RPMI7951 (cell line): ENCODE data around the gene PCSK5. TPM values are rescaled to one million over a fixed set of nuclear protein-coding genes. Genes with fewer than 3 reads are reported as not detected.
"Not testable (repeated sequence)": the region's sequence is repeated elsewhere in the genome, so short reads cannot be mapped to it uniquely, and the experiment has no call there.

Experiments used
- DNase-seq: peaks from one replicate; pipeline ENCODE4 v3.0.0-alpha.2; 2012; ENCODE audit warnings: low read depth
- total RNA-seq: library from RNA; depleted of rRNA; stranded (reverse); fragments of >200 nt; shearing (Covaris generic); gene quantifications from 2 replicates; pipeline ENCODE4 v1.2.3, GENCODE V29; 2014

Gene PCSK5
- total RNA-seq, 1 experiment from 2014 or later, result 0.36 TPM

DNA sequence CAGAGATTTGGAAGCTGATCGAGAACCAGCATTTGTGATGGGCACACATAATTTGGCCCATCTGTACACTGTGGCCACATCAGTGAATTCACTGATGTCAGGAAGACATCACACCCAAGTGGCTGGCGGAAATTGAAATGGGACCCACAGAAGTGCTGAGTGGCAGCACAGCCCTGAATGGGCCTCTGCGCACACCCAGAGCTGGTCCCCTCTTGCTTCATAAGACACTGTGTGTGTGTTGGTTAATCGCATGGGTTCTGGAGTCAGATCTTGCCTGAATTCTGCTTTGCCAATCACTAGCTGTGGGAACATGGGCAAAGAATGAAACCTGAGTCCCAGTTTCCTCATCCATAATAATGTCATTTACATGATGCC lies 72.2 kb downstream of the PCSK5 start:
- DNase-seq, result no peak

DNA sequence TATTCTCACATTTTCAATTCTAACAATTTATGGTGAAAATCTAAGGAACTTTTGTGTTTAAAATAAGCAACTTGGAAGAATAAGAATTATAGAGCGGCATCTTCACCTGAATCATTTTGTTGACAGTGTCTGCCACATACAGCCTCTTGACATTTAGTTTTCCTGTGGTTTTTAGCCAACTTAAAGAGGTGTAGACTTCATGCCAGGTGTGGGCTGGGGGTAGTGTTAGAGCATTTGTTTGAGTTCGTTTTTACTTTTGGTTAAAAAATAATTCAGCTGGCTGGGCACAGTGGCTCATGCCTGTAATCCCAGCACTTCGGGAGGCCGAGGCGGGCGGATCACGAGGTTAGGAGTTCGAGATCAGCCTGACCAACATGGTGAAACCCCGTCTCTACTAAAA lies 72.8 kb downstream of the PCSK5 start:
- not testable (repeated sequence) for DNase-seq

DNA sequence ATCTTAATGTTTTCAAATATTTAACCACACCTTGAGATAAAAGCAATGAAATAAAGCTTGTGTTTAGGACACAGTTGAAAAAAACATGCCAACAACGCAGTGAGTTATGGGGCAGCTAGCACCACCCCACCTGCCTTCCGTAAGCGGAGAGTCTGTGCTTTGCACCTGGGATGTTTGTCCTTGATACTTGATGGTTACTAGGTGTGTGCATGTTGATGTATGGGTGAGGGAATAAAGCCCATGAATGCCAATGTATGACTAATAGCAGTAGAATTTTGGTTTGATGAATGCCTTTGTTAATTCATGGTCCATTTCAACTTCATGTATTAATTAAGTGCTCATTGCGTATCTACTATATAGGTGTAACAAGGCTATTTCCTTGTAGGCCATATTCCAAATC lies 74.0 kb downstream of the PCSK5 start:
- no peak for DNase-seq

DNA sequence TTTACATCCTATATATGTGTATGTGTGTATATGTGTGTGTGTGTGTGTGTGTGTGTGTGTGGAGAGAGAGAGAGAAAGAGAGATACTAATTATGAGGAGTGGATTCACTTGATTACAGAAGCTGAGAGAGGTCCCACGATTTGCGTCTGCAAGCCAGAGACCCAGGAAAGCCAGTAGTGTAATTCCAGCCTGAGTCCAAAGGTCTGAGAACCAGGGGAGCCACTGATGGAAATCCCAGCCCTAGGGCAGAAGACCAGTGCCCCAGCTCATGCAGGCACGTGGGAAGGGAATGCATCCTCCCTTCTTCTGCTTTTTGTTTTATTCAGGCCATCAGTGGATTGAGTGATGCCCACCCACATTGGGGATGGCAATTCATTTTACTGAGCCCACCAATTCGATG lies 74.8 kb downstream of the PCSK5 start:
- no peak for DNase-seq

DNA sequence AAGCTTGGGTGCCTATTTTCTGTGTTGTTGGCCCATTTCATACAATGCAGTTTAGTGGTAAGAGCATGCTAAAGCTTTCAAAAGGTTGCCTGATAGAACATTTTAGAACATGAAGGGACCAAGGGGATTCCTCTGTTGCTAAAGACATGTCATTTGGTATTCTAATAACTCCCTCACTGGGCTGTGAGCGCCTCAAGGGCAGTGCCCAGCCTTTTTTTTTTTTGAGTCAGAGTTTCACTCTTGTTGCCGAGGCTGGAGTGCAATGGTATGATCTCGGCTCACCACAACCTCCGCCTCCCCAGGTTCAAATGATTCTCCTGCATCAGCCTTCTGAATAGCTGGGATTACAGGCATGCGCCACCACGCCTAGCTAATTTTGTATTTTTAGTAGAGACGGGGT lies 77.1 kb downstream of the PCSK5 start:
- no peak for DNase-seq

DNA sequence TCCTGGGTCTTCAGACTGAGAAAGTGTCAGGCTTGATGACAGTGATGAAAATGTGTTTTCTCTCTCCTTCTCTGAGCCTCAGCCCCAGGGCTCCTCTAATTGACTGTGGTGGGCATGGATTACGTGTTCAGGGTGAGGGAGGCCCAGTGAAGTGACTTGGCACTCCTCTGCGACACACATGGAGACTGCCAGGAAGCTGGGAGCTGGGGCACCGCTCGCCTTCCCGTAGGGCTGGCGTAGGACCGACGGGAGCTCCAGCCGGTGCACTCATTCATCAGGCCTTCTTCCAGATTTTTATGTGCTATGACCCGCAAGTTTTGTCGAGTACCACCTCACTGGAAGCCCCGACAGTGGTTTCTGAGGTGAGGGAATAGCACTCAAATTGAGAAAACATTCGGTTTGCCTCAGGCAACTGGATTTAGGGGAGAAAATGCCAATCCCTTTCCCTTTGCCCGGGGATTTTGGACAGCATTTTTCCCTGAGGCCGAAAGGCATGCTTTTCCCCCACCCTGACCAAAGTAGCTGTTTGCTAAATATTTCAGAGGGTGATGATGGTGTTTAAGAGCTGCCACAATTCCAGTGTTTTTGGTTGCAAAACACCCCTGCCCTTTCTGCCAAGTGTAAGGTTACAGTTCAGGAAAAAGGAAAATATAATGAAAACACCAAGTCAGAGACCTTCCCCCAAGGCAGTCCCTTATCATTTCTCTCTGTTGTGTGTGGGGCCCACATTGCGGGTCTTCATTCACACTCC lies 83.7 kb downstream of the PCSK5 start:
- DNase-seq, result no peak

DNA sequence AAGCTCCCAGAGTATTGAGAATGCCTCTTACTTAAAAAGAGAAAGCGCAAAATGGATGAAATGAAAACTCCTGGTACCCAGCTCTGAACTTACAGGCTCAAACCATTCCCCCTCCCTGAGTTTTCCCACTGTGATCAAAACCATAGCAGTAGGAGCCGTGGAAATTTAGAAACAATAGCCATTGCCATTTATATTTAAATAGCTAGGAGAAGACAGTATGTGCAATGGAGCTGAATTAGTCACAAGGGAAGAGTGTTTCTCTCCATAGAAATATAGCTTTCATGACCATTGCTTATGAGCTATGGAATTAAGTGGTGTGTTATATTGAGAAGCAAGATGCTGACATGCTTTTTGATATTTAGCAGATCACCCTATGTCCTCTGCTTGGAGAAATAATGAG lies 84.6 kb downstream of the PCSK5 start:
- DNase-seq, result no peak

DNA sequence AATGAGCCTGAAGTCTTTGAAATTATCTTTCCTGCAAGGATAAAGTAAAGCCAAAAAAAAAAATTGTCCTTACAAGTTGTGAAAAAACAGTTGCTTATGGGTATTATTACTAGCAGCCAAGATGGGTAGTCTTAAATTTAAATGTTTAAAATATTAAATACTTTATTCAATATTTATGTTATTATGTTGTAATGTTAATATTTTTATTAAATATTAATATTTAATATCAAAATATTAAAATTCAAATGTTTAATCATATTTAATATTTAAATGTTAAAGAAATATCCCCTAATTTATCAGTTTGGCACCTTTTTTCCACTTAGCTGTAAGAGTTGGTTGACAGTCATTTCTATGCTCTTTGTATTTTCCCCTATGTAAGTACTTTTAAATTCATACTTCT lies 86.1 kb downstream of the PCSK5 start:
- no peak for DNase-seq

DNA sequence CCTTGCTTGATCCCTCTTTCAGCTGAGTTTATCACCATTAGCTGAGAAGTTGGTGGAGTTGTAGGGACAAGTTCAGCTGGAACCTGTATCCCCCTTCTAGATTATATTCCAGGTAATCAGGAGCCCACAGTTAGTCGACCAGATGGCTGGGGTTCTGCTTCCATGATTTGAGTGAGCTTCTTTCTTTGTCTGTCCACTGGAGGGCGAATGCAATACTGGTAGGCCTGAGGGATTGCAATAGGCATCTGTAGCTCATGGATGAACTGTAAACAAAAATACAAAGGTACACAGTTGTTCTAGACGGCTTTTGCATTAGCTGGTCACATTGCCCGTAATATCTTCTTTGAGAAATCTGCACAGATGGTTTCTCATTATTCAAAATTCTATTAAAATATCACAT lies 88.9 kb downstream of the PCSK5 start:
- no peak for DNase-seq

DNA sequence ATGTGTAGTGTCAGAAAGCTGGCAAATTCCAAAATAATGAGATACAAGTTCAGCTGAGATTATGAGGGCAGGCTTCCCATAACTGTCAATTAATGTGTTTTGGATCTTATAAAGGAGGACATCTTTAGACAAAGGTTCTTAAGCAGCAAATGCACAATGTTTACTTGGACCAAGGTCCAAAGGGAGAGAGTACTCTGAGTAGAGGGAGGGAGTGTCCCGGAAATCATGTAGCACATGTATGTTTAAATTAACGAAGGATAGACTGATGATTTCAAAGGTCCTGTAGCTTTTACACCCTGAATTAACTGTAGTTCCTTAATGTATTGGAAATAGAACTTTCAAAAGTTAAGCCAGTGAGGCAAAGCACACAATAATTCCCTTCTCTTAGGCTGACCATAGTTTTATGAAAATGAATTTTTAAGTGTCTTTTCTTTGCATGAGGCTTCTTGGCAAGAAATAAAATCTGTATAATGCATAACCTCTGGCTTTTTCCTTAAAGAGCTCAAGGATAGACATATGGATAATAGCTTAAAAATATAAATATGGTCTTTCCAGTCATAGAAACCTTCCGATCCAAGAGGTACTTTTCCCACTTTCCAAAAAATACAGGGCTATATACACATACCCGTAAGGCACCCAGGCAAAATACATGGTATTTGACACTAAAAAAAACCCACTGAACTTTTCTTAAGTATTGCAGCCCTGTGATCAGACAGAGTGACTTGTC lies 93.0 kb downstream of the PCSK5 start:
- no peak for DNase-seq

DNA sequence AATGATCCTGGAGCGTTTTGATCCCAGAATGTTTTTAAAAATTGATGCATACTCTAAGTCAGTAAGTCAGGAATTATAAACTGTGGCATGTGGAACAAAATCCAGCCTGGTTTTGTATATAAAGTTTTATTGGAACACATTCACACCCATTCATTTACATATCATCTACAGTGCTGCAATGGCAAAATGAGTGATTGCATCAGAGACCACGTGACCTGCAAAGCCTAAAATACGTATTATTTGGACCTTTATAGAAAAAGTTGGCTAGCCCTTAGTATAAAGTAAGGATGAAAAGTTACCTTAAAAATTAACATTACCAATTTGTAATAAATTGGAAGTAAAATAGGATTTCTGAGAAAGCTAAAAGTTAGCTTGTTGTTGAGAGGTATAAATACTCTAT lies 95.0 kb downstream of the PCSK5 start:
- DNase-seq, result no peak

DNA sequence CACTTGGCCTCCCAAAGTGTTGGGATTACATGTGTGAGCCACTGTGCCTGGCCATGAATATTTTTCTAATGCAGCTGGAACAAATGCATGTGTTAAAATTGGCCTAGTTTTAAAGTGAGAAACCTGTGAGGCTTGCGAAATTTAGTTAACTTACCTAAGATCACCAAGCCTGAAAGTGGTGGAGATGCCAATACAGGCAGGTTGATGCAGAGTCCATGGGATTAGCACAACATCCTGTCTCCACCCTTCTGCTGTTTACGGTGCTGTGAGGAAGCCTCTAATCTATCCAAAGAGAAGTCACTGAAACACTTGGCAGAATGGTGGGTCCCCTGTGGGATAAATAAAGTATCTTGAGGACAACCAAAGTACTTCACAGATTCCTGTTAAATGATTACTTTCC lies 98.2 kb downstream of the PCSK5 start:
- no peak for DNase-seq

DNA sequence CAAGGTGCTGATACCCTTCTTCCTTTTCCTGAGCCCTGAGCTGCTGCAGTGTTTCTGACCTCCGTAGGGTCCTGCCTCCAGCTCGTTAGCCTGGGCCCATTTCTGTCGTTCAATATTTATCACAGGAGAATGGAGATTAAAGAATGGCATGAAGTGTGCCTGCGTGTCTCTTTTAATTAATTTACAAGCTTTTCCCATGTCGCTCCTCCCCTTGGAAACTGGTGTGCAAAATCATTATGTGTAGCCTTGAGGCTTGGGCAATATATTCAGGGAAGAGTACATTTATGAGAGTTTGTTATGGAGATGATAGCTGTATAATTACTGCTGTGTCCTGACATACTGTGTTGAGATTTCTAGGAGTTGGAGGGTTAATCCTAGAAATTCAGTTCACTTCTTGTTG lies 99.7 kb downstream of the PCSK5 start:
- DNase-seq, result no peak

DNA sequence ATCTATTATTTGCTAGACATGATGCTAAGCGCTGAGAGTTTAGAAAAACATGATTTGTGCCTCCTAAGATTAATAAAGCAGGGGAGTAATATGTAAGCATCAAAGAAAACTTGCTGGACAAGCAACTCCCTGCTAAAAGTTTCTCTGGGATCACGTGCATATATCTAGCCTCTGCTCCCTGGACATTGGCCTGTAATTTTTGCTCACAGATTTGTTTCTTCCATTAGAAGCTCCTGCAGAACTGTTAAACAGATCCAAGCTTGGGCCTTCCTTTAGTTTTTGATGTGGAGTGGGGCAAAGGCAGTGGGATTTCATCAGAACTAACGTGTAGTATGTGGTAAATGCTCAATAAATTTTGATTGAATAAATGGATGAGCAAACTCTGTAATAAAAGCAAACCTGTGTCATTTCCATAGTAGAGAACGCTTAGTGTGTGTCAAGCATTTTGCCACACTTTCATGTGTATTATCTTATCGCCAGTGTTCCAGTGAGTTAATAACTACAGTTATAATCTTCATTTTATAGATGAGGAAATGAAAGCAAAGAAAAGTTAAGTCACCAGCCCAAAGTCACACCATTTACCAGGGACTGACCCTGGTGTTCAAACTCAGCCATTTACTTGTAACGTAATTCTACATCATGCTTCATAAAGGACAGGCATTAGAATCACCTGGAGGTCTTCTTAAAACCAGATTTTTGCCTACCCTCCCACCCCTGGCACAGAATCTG lies 100.3 kb downstream of the PCSK5 start:
- DNase-seq, result no peak

DNA sequence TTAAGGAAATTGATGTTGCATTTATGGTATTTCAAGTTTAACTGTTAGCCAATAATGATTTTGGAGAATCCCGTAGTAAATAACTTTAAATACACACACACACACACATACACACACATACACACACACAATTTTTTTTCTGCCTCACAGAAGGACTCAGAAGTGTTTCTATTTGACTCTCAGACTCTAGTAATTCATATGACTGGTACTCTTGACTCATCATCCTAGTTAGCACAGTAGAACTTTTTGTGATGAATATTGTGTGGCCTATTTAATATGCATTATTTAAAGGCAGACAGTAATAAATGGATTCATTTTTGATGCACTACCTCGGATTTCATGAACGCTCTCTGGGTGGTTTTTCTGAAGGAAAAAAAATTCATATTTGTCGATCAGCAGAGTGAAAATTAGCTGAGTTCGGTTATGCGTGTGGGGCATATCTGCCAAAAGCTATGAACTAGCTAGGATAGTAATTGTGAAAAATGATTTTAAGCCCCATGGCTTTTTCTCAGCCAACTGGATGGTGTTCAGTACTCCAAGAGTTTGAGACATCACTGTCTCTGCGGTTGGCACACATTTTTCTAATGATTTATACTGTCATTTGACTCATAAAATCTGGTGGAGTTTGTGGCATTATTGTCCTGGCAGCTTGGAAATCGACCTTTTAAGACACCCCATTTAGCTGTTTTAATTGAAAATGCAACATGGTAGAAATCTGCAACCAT lies 102.2 kb downstream of the PCSK5 start:
- DNase-seq, result peak; percentile 18

DNA sequence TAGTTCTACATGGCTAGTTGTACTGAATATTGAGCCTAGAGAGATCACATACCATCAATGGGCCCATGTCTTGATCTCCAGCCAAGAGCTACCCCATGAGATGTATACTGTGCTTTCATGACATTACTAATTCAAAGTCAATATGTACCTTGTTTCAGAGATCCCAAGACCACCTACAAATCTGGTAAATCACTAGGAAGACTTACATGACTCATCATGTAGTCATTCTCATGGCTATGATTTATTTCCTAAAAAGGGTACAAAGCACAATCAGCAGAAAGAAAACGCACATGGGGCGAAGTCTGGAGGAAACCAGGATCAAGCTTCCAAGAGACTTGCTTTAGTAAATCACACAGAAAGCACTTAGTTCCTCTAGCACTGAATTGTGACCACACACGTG lies 103.0 kb downstream of the PCSK5 start:
- DNase-seq, result peak; percentile 68

DNA sequence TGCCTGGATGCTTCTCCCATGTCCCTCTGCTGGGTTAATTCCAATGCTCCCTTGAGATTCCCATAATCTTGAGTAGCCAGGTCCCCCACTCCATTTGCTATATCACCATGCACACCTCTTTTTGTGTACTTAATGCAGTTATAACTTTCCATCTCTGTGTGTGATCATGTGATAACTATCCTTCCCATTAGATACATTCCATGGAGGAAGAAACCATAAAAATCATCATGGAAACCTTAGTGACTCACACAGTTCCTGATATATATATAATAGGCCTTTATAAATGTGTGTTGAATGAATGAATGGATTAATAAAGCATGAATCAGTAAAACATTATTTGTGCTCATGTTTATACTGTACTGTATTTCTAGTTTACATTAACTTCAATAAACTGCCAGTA lies 104.6 kb downstream of the PCSK5 start:
- peak; percentile 8 for DNase-seq

DNA sequence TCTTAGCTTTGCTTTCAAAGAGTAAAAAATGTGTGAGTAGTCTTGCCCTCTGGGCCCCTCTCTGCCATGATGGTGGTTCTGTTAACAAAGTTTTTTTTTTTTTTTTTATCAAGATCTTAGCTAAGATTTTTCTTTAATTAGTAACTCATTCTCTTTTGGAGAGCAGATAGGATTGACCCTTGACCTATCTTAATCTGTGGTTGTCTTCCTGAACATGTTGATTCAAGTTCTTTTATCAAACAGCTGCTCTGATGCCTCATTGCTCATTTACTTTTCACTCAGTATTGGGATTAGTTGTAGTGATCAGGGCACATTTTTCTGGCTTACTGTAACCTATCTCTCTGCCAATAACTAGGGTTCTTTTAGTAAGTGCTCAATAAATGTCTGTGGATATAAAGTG lies 106.3 kb downstream of the PCSK5 start:
- DNase-seq, result no peak

DNA sequence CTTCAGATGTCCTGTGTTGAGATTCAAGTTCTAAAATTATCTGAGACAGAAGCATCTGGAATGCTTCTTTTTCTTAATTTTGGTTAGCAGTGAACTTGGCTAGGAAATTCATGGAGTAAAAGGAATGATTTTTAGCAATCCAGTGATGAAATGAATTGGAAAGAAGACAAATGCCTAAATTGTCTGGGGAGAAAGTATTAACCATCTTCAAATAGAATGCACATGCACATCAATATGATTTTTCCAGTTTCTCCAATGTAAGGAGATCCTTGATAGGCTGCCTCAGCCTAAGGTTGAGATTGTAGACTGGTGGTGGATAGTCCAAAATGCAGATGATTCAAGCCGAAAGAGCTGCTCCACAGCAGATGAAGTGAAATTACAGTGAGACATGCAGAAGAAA lies 106.7 kb downstream of the PCSK5 start:
- DNase-seq, result no peak

DNA sequence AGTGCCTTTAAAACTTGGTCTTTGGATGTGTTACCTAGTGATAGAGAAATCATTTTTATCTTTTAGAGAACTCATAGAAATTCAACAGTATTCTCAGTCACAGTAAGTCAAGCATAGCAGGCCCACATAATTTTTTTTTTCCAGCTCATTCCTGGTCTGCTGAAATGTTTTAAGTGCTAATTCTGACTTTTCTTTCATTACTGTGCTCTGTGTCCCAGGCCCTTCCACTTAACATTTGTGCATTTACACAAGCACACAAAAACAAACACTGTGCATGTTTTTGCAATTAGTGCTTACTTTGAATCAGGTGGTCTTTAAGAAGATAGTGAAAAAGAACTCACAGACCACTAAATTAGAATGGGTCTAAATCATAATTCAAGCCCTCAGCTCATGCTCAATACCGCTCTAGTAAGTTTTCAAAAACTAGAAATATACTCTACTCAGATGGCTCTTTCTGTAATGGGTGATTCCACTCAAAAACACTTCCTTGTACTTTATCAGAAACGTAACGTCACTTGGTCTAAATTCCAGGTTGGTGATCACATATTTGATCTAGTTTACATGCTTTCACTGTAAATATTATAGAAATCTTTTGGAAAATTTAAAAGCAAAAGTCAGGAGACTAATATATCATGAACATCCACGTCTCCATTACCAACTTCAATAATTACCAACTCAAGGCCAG lies 107.8 kb downstream of the PCSK5 start:
- no peak for DNase-seq

DNA sequence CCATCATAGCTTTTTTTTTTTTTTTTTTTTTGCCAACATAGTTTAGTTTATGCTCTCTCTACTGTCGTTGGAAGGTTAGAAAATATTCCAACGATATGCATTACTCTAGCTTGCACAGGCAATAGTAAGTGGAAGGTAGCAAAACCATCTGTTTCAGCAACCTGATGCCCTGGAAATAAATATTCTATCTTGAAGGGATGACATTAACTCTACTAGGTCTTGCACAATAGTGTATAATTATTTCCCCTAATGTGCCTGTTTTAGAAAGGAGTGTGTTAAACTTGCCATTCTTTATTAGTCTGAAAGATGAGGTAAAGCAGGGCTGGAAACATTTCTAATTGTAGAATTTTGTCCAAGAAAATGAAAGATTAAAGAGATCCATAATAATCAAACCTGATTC lies 111.0 kb downstream of the PCSK5 start:
- no peak for DNase-seq

DNA sequence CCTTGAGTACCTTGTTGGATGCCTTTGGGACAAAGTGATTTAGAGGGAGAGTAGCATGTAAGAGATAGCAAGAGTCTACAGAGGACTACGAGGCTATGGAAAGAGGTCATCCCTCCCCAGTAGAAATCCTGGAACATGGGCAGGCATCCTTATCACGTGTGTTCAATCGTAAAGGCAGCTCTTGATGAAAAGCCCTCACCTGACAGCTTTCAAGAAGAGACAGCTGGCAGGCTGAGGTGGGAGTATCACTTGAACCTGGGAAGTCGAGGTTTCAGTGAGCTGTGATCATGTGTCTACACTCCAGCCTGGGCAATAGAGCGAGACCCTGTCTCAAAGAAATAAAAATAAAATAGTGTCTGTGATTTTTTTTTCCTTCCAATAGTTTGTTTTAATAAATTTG lies 112.6 kb downstream of the PCSK5 start:
- DNase-seq, result no peak
